Calu3 (cell line): ENCODE data around the gene CRY2. TPM values are rescaled to one million over a fixed set of nuclear protein-coding genes. Genes with fewer than 3 reads are reported as not detected.

Source experiments
- BruUV-seq: library from RNA; stranded (reverse); fragments of 400-500 nt; replicated peaks from 2 replicates; lab custom pipeline; 2021; lab: Mats Ljungman, UMichigan
- CTCF ChIA-PET: fragments of 300-600 bp; sonication (Branson Sonifier 250); formaldehyde crosslinking; loops from one replicate; lab custom pipeline; 2022; ENCODE audit warnings: antibody characterized with exemption; lab: Charles Lee
- DNase-seq: peaks from one replicate; pipeline ENCODE4 v3.0.0; 2022
- H3K27ac Mint-ChIP-seq: one replicate; pipeline ENCODE4 v1.8.0; 2022; ENCODE audit warnings: mixed read lengths; ENCODE audit not compliant: unreplicated experiment
- H3K27me3 Mint-ChIP-seq: one replicate; pipeline ENCODE4 v1.8.0; 2022; ENCODE audit warnings: mixed read lengths; ENCODE audit not compliant: unreplicated experiment
- H3K36me3 Mint-ChIP-seq: one replicate; pipeline ENCODE4 v1.8.0; 2022; ENCODE audit warnings: mild to moderate bottlenecking, moderate library complexity, mixed read lengths; ENCODE audit not compliant: insufficient read depth, unreplicated experiment
- H3K4me1 Mint-ChIP-seq: one replicate; pipeline ENCODE4 v1.8.0; 2022; ENCODE audit warnings: mild to moderate bottlenecking, low read depth, mixed read lengths; ENCODE audit not compliant: unreplicated experiment
- H3K4me3 Mint-ChIP-seq: one replicate; pipeline ENCODE4 v1.8.0; 2022; ENCODE audit warnings: mild to moderate bottlenecking, low read depth, moderate library complexity, mixed read lengths; ENCODE audit not compliant: unreplicated experiment
- H3K9me3 Mint-ChIP-seq: one replicate; pipeline ENCODE4 v1.8.0; 2022; ENCODE audit warnings: low read depth, mixed read lengths; ENCODE audit not compliant: unreplicated experiment
- intact Hi-C: fragments of 100-400 bp; cut with micrococcal nuclease; formaldehyde crosslinking; loops from one replicate; pipeline ENCODE4 v1.10.0; 2022; ENCODE audit not compliant: unreplicated experiment
- total RNA-seq: library from RNA; stranded (reverse); gene quantifications from 2 replicates; pipeline ENCODE4 v1.2.3, GENCODE V29; 2022
- TF ChIP-seq, protein P1 (sequence below): fragments of 200-600 bp; IDR thresholded peaks from one replicate; pipeline ENCODE4 v1.8.0; 2022; ENCODE audit warnings: antibody characterized with exemption; ENCODE audit not compliant: unreplicated experiment

CRY2 gene
- total RNA-seq, 1 experiment from 2014 or later: 14.9 TPM

DNA sequence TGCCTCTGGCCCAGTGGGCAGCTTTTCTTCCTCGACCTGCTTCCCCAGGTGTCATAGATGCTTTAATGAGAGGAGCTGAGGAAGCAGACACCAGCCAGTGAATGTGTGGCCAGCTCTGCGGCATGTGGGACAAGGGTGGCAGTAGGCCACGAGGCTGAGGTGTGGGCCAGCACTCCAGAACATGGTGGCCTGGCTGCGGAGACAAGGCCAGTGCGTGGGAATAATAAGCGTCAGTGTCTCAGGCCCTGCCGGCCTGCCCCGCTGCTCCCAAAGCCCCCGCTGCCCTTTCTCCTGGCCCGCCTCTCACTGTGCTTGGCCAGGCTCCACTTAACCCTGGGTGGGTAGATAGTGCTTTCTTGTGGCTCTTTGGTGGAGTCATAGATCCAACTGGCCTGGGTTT is 40.3 kb downstream of the CRY2 start:
- peaks cover 48% of the 10 kb centered on the region for H3K27me3 Mint-ChIP-seq
- H3K36me3 Mint-ChIP-seq: peaks cover 17% of the 10 kb centered on the region
- no peaks in the 10 kb centered on the region for H3K4me1 Mint-ChIP-seq
- H3K9me3 Mint-ChIP-seq: no peaks in the 10 kb centered on the region
- no peak overlapping the region for H3K4me3 Mint-ChIP-seq
- intact Hi-C loops: no loop called here
- BruUV-seq: no TSS peak
- no peak overlapping the region for H3K27ac Mint-ChIP-seq
- TF ChIP-seq, protein P1, sequence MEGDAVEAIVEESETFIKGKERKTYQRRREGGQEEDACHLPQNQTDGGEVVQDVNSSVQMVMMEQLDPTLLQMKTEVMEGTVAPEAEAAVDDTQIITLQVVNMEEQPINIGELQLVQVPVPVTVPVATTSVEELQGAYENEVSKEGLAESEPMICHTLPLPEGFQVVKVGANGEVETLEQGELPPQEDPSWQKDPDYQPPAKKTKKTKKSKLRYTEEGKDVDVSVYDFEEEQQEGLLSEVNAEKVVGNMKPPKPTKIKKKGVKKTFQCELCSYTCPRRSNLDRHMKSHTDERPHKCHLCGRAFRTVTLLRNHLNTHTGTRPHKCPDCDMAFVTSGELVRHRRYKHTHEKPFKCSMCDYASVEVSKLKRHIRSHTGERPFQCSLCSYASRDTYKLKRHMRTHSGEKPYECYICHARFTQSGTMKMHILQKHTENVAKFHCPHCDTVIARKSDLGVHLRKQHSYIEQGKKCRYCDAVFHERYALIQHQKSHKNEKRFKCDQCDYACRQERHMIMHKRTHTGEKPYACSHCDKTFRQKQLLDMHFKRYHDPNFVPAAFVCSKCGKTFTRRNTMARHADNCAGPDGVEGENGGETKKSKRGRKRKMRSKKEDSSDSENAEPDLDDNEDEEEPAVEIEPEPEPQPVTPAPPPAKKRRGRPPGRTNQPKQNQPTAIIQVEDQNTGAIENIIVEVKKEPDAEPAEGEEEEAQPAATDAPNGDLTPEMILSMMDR: no peak
- CTCF ChIA-PET: no interaction called here
- DNase-seq: no peak

DNA sequence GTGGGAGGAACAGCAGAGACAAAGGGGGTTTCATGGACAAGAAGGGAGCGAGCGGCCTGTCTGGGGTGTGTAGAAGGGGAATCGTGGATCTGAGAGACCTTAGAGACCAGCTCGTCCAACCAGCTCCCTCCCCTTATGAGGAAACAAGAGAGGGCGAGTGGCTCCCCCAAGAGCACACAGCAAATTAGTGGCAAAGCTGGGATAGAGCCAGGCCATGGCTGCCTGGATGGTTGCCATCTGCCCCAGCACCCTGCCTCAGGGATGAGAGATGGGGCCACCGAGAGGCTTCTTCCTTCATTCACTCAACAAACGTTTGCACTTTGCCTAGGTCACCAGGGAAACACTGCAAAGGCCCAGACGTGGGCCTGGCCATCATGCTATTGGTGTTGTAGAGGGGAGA is 42.3 kb downstream of the CRY2 start:
- no peak for DNase-seq
- TF ChIP-seq, protein P1: no peak
- Mint-ChIP-seq H3K27me3 (peaks cover 56% of the 10 kb centered on the region), H3K27ac (no peak overlapping the region), H3K4me3 (no peak overlapping the region), H3K9me3 (no peaks in the 10 kb centered on the region), H3K4me1 (no peaks in the 10 kb centered on the region), H3K36me3 (peaks cover 10% of the 10 kb centered on the region)
- CTCF ChIA-PET: no interaction called here
- no TSS peak for BruUV-seq
- intact Hi-C loops: no loop called here

DNA sequence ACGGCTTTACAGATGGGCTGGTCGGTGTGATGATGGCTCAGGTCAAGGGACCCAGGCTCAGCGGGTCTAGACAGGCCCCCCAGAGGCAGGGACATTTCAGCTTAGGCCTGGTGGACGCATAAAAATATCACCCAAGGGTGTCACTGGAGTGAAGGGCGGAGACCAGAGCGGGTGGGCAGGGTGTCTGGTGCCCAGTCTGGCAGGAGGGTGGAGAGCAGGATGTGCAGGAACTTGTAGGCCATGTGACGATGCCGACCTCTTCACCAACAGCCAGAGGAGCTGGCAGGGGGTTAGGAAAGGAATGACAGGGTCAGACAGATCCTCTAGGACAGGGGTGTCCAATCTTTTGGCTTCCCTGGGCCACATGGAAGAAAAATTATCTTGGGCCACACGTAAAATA is 42.7 kb downstream of the CRY2 start:
- TF ChIP-seq, protein P1: no peak
- intact Hi-C loops: no loop called here
- Mint-ChIP-seq H3K4me1 (no peaks in the 10 kb centered on the region), H3K36me3 (peaks cover 5% of the 10 kb centered on the region), H3K4me3 (no peak overlapping the region), H3K27me3 (peaks cover 56% of the 10 kb centered on the region), H3K9me3 (no peaks in the 10 kb centered on the region), H3K27ac (no peak overlapping the region)
- CTCF ChIA-PET: no interaction called here
- no peak for DNase-seq
- BruUV-seq: no TSS peak

DNA sequence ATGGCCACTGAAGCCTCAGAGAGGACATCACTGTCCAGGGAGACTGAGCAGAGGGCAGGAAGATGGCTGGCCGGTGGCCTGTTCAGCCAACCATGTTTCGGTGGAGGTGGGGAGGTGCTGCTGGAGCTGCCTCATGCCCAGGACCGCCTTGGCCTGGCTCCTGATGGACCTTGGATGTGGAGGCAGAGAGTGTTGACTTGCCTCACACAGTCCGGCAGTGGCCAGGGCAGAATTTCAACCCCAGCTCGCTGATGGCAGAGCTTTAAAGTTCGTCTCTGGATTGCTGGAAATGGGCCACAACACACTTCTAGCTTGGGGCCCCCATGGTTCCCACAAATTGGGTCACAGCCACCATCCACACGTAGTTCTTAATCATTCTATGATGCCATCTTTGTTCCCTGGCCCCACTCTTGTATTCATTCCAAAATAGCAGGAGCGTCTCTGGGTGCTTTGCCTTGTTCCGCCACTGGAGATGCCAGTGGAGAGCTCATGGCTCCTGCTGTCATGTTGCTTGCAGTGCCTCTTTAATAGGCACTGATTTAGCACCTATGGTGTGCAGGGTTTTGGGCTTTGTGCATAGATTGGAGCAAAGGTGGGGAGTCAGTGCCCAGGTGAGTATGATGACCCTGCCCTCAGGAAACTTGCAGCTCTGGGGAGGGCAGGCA is 43.7 kb downstream of the CRY2 start:
- TF ChIP-seq, protein P1: no peak
- no TSS peak for BruUV-seq
- intact Hi-C loops: no loop called here
- Mint-ChIP-seq H3K27ac (no peak overlapping the region), H3K36me3 (no peaks in the 10 kb centered on the region), H3K4me3 (no peak overlapping the region), H3K4me1 (no peaks in the 10 kb centered on the region), H3K27me3 (peaks cover 59% of the 10 kb centered on the region), H3K9me3 (no peaks in the 10 kb centered on the region)
- CTCF ChIA-PET: interaction anchor here (0.5 to 0.6 kb wide), 2 partner anchors 86 to 1732 kb away, joined by 3 read pairs; no protein-coding TSS in a partner anchor
- DNase-seq: no peak
